HG03378 (cell line): ENCODE results near the gene CBR4.
"Not testable (repeated sequence)": the region's sequence is repeated elsewhere in the genome, so short reads cannot be mapped to it uniquely, and the experiment has no call there.

Experiments used
- ATAC-seq: cut with Tn5 transposase; IDR thresholded peaks from one replicate; pipeline ENCODE4 v1.9.1; 2021; ENCODE audit warnings: mild to moderate bottlenecking, moderate library complexity; ENCODE audit not compliant: unreplicated experiment

The CBR4 gene

DNA sequence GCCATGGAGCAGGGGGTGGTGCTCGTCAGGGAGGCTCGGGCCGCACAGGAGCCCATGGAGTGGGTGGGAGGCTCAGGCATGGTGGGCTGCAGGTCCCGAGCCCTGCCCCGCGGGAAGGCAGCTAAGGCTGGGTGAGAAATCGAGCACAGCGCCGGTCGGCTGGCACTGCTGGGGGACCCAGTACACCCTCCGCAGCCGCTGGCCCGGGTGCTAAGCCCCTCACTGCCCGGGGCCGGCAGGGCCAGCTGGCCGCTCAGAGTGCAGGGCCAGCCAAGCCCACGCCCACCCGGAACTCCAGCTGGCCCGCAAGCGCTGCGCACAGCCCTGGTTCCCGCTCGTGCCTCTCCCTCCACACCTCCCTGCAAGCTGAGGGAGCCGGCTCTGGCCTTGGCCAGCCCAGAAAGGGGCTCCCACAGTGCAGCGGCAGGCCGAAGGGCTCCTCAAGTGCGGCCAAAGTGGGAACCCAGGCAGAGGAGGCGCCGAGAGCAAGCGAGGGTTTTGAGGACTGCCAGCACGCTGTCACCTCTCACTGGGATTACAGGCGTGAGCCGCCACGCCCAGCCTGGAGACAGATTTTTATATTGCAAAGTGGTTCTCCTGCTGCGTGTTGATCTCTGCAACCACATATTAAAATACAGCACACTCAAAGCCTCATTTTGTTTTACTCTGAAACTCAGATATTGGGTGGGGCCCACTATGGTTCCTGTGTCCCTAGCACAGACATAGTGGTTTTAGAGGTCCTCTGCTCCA is 26.0 kb upstream of the CBR4 start:
- not testable (repeated sequence) for ATAC-seq

DNA sequence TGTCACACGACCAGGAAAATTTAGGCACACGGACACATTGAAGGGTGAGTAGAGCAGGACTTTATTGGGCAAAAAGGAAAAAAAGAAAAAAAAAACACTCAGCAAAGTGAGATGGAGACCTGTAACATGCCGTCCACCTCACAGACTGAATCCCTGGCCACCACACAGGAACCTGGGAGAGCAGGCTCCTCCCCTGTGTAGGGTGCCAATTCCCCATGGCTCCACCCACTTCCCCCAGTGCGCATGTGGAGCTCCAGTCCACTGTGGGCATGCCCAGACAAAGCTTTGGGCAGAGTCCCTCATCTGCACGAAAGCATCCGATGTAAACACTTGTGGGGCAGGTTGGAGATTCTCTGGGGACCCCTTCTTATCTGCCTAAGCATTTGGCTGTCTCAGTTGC is 23.6 kb upstream of the CBR4 start:
- no peak for ATAC-seq

DNA sequence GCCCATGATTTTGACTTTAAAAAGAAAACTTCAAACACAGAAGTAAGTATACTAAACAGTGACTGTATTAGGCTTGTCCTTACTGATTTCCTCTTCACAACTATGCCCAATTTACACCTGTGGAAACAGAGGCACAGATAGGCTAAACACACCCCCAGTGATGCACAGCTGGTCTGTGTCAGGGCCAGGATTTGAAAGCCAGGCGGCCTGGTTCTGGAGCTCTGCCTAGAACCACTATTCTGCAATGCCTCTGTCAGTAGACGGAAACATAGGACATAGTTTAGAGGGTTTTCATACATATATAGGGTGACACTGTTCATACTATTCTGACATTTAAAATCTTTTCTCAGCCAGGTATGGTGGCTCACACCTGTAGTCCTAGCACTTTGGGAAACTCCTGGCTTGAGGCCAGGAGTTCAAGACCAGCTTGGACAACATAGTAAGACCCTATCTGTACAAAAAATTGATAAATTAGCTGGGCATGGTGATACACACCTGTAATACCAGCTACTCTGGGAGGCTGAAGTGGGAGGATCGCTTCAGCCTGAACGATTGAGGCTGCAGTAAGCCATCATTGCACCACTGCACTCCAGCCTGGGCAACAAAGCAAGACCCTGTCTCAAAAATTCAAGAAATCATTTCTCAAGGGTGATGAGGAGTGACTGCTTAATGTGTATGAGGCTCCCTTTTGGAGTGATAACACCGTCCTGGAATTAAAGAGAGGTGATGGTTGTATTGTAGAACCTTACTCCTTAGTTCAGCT is 23.0 kb upstream of the CBR4 start:
- no peak for ATAC-seq

DNA sequence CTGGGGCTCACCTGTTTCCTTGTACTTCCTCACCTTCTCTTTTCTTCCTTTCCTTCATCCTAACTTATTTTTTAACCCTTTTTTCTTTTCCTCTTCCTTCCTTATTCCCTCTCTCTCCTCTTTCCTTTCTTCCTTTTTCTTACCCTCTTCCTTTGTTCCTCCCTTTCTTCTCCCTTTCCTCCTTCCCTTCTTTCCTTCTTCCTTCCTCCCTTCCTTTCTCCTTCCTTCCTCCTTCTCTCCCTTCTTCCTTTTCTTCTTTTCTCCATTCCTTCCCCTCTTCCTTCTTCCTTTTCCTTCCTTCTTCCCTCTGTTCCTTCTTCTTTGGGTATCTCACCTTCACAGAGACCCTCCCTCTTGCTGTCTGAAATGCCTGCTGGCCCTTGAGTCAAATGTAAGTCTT is 22.1 kb upstream of the CBR4 start:
- ATAC-seq, result no peak

DNA sequence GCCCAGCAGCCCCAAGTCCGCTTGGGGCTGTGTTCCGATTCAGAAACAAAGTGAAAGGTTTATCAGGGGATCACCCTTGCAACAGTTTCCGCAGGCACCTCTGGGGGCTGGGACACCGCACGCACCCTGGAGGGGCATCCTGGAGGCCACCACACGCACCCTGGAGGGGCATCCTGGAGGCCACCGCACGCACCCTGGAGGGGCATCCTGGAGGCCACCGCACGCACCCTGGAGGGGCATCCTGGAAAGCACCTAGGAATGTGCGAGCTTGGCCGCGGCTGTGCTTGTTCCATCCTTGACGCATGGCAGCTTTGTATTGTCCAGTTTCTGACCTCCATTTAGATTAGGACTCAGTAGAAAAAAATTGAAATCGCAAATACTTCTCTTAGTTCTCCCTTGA is 21.3 kb upstream of the CBR4 start:
- ATAC-seq, result no peak

DNA sequence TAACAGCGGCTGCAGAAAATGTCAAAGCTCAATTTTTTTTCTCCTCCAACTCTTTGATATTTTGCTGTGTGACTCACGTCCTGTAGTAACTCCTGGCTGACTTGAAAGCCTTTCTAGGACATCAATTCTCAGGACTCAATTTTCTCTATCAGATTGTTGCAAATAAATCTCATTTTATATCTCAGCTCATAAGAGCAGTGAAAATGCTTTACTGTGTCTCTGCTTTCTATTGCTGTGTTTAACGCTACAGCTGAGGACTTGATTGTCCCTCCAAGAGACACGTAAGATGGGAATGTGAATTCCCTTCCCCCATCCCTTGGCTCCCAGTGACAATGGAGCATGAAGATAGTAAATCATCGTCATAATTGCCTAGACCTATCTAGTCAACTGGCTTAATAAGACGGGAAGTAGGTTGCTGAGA is 20.5 kb upstream of the CBR4 start:
- no peak for ATAC-seq

DNA sequence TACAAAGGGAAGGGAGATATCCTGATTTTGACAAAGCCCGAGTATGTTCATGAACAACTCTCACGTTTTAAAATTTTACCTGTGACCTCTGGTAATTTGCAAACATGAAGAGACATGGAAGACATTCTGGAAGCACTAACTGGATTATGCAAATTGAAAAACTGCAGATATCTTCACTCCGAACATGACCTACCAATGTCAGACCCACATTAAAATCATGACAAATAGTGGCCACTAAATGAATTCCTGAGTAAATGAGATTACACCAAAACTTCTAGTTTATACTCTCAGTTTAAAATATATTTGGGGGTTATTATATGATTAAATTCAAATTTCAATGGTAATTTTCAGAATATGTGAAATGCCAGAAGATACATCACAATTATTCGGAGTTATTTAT is 19.9 kb upstream of the CBR4 start:
- ATAC-seq, result no peak

DNA sequence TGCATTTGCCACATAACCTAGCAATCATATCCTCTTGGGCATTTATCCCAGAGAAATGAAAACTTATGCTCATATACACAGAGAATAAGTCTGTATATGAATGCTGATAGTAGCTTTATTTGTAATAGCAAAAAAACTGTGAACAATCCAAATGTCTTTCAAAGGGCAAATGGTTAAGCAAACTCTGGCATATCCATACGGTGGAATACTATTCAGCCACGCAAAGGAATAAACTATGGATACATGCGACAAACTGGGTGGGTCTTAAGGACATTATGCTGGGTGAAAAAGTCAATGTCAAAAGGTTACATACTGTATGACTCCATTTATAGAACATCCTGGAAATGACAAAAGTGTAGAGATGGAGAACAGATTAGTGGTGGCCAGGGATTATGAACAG is 17.6 kb upstream of the CBR4 start:
- ATAC-seq, result no peak

DNA sequence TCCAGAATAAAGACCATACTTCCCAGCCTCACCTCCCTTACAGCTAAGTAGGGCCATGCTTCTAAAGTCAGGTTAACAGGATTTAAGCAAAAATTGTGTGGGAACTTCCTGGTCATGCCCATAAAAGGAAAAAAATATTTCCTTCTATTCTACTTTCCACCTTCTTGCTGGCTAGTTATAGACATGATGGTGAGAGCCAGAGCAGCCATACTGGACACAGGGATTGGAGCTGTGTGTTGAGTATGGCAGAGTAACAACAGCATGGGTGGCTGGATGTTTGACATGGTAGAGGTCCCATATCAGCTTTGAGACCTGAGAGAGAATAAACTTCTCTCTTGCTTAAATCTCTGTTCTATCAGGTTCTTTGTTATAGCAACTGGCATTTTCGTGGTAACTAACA is 15.1 kb upstream of the CBR4 start:
- ATAC-seq, result peak; percentile 4

DNA sequence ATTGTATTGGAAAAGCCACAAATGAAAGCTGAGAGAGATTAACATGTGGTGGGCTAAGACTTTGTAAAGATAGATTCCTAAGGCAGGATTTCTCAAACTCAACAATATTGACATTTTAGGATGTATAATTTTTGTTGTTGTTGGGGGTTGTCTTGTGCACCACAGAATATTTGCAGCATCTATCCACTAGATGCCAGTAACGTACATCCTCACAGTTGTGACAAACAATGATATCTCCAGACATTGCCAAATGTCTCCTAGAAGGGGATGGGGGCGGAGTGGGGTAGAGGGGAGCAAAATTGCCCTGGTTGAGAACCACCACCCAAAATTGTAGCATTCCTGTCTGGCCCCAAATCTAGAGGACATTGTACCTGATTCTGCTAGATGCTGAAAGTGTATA is 14.7 kb upstream of the CBR4 start:
- ATAC-seq, result peak; percentile 86

DNA sequence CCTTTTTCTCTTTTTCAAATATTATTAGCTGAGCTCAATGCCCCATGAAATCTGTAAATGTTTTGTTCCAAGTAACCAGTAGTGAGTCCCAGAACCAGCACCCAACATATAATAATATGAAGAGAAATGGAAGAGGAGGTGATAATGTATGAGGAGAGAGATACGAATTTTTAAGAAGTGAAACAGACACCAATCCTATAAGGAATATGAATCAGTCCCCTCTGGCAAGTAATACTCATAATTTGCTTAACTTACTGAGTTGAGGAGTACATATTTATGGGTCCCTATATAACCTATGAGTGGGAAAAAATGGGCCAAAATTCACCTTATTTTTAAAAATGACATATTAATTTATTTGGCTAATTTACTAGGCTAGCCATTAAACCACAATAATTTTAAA is 8.4 kb upstream of the CBR4 start:
- ATAC-seq, result no peak

DNA sequence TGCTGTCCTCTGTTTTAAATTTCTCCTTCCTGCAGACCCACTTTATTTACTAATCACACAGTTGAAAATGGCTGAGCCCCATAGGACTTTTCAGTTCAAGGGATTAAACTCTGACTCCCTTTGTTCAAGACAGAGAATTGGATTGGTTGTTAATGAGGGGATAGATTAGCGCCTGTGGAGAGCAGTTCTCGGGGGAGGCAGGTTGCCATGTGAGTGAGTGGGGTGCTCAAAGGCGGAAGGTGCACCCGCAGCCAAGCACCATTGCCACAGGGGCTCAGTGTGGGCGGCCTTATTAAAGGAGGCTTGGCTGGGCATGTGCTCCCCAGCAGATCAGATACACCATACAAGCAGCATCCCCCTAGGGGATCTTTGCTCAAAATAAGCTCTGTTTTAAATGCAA is 7.9 kb upstream of the CBR4 start:
- no peak for ATAC-seq

DNA sequence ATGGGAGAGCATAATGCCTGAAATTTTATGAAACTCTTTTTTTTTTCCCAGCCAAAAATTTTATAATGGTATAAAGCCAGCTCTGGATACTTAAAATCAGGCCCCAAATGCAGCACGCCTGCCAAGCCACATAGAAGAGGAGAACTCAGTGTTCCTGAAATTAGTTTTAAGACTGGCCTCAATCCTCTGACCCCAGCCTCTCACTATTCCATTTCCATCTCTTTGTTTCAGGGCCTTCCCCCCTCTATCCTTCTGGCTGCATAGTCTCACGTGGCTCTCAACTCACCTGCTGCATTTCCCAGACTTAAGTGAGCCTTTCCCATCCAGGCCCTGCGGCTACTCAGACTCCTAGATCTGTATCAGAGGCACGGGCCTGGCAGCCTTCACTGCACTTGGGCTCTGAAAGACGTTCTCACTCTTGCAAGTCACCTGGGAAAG is 5.2 kb upstream of the CBR4 start:
- ATAC-seq, result no peak

DNA sequence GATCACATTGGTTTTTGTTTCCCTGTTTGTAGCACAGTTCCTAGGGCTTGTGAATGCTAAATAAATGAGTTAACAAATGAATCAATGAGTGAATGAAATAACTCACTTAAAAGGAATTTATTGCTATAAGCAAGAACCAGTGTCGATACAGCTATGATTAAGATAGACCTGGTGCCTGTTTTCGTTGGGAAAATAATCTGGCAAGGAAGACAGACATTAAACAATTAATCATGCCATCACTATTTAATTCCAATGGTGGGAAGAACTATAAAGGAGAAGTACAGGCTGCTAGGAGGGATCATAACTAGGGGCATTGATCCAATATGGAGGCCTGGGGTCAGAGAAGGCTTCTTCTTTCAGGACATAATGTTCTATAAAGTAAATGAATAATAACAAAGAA is 4.5 kb upstream of the CBR4 start:
- no peak for ATAC-seq

DNA sequence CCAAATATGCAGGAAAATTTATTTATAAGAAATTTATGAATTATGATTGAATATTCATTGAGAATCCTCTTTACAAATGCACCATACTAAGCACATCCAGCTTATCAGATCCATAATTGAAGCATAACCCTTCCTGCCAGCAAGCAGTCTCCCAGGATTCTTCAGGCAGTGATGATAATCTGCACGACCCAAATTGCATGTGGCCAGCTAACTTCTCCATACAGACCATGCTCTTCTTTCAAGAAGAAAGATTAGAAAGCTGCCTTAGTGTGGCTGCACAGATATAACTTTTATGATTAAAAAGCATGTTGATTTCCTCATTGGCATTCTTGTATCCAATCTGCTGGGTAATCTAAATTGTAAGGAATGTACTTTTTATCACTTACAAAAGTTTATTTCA is 3.3 kb upstream of the CBR4 start:
- ATAC-seq, result no peak

DNA sequence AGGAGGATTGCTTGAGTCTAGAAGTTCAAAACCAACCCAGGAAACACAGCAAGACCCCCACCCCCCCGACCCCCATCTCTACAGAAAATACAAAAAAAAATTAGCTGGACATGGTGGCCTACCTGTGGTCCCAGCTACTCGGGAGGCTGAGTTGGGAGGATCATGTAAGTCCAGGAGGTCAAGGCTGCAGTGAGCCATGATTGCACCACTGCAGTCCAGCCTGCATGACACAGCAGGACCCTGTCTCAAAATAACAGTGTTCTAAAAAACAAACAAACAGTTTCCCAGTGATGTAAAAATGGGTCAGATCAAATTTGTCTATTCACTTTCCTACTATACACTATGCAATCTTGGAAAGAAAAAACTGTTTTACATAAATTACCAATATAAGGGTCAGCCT is 2.0 kb upstream of the CBR4 start:
- ATAC-seq, result no peak

DNA sequence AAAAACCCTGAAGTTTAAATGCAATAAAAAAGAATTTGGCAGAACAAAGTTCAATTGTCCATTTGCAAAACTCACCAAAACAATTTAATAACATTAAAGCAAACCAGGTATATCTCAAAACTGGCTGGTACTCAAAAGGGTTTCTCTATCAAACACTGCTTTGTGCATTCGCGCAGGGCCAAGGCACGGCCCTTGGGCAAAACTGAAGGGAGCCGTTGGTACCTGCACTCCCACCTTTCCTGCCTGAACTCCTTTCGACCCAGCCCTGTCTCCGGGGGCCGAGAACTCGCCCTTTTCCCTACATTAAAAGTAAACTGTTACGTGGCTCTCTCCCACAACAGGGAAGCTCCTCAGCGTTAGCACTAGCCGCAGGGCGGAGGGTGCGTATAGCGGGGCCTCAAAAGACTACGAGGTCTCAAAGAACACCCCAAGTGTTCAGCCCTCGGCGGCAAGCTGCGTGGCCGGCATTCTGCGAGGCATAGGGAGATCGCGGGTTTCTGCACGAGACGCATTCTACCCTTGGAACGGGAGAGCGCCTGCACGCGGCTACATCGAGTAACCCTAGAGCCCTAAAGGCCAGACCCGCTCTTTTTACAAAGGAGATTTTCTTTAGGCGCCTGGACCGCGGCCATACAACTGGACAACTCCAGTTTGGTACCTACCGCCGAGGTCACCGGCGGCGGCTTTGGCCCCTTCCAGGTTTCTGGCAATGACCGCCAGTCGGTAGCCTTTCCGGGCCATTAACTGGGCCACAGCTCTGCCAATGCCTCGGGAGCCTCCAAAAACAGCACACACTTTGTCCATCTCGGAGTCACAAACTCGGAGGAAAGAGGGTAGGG is 550 bp downstream of the CBR4 start:
- ATAC-seq, result peak; percentile 27

DNA sequence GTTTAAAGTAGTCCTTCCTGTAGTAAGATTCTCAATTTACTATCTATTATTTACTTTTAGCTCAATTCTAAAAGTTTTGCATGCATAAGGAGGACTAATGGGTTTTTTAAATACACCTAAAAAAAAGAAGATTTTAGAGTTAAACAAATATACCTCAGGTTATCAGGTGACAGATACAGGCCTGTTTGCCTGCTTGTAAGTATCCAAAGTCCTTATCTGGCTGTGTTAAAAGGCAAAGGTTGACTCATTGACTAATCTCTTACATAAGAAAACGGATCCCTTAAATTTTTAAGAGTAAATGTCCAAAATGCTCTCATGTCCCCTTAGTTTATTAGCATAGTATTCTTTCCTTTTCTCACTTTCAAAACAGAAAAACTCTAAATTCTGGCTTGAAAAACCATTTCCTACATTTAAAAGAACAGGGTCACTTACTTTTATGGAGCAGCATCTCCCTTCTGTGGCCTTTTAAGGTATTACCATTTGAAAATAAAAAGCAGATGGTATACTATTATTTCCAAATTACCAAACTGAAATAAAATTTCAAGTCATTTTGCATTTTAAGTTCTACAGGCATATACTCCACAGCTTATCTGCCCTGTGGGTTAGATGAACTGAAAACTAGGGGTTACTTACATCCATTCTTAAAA is 4.5 kb downstream of the CBR4 start:
- no peak for ATAC-seq

DNA sequence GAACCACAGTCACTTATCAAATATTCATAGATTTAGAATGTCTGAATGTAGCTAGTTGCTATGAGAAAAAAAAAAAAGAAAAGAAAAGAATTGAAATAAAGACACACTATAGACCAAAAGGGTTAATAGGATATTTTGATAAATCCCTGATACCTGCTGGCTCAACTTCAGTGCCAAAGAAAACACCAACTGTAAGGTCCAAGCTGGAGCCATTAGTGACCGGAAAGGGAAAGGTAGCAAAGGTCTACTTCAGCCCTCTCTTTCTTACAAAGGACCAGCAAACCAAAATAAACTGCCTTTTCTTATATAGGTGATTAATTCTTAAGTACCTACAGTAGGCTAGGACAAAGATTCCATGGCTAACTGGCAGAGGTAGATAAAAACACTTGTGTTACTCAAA is 9.7 kb downstream of the CBR4 start:
- ATAC-seq, result no peak

DNA sequence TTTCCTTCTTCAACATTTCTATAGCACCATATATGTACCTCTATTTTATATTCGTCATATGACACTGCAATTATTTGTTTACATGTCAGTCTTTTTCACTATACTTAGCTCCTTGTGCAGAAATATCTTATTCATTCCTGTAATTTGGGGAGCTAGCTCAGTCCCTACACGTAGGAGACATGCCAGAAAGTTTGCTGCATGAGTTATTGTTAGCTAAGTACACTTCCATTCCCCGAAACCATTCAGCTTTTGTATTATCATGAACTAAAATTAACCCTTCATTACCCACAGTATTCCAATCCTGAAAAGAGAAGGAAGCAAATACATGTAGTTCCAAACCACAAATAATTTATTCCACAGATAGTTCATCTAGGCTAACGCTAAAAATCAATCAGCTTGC is 10.2 kb downstream of the CBR4 start:
- ATAC-seq, result no peak

DNA sequence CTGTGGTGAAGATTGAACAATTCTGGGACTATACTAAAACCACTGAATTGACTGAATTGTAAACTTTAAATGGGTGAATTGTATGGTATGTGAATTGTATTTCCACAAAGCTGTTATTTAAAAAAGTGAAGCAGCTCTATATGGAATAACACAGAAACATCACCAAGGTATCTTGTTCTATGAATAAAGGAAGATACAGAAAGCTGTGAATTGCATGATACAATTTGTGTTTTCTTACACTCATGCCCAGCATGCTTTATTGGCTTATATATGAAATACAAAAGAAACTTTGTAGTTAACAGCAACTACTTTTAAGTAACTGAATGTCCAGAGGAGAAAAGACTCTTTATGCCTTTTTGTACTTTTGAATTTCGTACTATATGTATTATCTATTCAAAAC is 11.5 kb downstream of the CBR4 start:
- no peak for ATAC-seq
